Activated T-helper 9 cell treated with anti-CD3 and anti-CD28 coated beads, Interleukin-2, amount 50 U/mL, for 16 hours (primary cell): ENCODE data around the gene SLC6A7.
"Not testable (repeated sequence)": the region's sequence is repeated elsewhere in the genome, so short reads cannot be mapped to it uniquely, and the experiment has no call there.

ENCODE experiments used
- DNase-seq: peaks from one replicate; pipeline ENCODE4 v3.0.0-alpha.2; 2020; ENCODE audit warnings: low read depth

SLC6A7 gene

GRCh38 chr5:150219142-150219541, 29.3 kb downstream of the SLC6A7 start:
- DNase-seq = no peak

- no peak for DNase-seq
Measured at GRCh38 chr5:150219861-150220260, 30.0 kb downstream of the SLC6A7 start.

- no peak for DNase-seq
Measured at GRCh38 chr5:150221471-150221870, 31.6 kb downstream of the SLC6A7 start.

GRCh38 chr5:150222906-150223305, 33.0 kb downstream of the SLC6A7 start:
- DNase-seq = no peak

DNA sequence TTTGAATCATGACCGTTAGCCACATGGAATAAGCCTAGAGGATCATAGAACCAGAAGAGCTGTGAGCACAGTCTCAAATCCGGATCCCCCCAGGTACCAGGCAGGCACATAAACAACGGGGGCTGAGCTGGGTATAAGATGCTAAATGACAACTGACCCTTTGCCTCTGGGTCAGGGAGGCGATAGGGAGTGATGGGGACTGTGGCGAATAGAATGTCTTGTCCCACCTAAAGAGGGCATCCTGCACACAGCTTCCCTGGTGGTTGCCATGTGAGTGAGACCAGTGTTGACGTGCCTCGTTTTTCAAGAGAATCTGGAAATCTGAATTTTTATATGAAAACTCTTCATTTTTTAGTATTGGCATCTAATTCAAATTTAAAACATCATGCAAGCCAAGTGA, 33.6 kb downstream of the SLC6A7 start:
- no peak for DNase-seq

- DNase-seq = no peak
Measured at GRCh38 chr5:150224483-150225027, 34.7 kb downstream of the SLC6A7 start.

DNA sequence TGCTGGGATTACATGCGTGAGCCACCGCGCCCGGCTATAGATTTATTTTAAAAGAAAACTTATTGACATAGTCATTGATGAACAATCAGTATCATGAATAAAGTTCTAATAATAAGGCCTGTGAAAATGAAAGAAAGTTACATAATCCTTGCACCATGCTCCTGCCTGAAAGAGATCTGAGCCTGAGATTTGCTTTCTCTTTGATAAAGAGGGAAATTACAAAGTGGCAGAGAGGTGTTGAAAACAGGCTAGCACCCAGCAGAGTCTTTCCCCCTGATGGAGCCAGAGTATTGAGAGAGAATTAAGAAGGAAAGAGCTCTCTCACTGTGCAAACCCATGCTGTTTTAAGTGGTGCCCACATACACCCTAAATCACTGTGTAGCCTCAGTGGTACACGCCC, 37.2 kb downstream of the SLC6A7 start:
- DNase-seq = no peak

DNA sequence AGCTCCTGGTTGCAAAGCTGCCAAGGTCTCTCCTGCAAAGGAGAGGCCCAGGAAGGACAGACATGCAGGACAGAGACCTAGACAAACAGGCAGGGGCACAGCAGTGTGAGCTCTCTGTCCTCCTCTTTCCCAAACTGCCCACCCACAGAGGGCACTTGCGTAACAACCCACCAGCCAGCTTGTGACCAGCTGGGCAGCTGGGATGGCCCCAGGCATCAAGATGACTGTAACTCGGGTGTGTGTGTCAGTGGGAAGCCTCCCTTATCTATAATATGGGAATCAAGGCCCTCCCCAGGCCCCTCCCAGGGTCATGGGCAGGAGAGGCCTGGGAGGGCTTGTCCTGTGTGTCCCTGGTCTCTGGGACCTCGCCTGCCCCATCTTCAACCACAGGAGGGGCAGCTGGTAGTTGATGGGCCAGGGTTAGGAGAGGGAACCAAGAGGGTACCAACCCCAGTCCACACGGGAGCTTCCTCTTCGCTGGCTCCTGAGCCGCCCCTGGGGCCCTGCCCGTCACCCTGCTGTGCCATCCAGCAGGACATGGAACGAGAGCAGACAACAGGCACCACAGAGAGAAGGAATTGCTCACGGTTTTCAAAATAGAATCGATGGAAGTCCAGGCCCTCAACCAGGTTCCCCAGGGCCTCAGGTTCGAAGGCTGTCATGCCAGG, 37.9 kb downstream of the SLC6A7 start:
- DNase-seq = no peak

- DNase-seq = no peak
Measured at GRCh38 chr5:150229571-150229970, 39.7 kb downstream of the SLC6A7 start.

DNA sequence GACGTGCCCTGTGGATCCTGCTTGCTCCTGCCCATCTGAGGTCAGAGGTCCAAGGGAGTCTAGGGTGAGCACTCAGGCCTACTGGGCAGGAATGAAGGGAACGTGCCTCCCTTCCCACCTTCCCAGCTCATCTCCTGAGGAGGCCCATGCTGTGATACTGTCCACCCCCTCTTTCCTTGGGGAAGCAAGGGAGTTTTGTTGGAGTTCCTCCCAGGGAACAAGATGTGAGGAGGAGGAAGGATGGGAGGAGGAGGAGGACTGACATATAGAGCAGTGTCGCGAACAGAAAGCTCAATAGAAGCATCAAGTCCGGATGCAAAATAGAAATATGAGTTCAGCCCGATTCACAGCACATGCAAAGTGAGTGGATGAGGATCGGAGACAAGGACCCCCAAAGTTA, 41.0 kb downstream of the SLC6A7 start:
- DNase-seq = no peak

DNA sequence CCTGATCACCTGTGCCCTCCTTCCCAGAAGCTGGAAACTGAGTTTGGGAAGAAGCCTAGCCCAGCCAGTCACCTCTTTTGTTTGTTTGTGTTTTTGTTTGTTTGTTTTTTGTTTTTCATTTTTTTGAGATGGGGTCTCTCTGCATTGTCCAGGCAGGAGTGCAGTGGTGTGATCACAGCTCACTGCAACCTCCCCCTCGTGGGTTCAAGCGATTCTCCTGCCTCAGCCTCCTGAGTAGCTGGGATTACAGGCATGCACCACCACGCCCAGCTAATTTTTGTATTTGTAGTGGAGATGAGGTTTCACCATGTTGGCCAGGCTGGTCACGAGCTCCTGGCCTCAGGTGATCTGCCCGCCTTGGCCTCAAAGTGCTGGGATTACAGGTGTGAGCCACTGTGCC, 43.8 kb downstream of the SLC6A7 start:
- not testable (repeated sequence) for DNase-seq

- DNase-seq = no peak
Measured at GRCh38 chr5:150234576-150235499, 45.0 kb downstream of the SLC6A7 start.

GRCh38 chr5:150235500-150235854, 45.6 kb downstream of the SLC6A7 start:
- no peak for DNase-seq

GRCh38 chr5:150236313-150236712, 46.5 kb downstream of the SLC6A7 start:
- no peak for DNase-seq

DNA sequence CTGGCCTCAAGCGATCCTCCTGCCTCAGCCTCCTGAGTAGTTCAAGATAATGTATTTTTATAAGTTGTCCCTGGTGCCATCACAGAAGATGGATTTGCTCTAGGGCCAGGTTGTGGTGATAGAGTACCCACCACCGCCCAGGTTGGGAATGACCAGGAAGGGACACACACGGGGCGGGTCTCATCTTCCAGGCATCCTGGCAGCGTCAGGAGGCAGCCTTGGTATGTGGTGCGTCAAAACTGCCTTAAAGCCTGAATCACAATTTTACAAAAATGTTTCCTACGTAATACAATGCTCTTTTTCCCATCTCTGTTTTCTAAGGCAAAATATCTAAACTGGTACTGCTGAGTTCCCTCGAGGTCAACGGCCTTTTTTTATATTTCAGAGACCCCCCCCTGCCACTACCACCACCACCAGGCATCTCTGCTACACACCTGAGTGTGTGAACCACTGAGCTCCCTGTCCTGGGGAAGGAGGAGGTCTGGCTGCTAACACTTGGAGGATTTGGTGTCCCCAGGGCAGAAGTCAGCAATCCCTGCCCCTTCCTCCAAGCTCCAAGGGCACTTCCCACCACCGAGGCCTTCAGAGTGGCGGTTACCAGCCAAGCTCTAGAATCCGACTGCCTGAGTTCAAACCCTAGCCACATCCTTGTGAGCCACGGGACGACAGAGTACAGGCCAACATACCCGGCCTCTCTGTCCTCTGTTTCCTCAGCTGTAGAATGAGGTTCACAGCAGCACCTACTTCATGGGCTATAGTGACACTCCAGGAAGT, 47.3 kb downstream of the SLC6A7 start:
- DNase-seq = no peak

- DNase-seq = no peak
Measured at GRCh38 chr5:150238646-150239045, 48.8 kb downstream of the SLC6A7 start.

GRCh38 chr5:150239099-150239793, 49.4 kb downstream of the SLC6A7 start:
- DNase-seq = no peak

GRCh38 chr5:150239794-150240122, 49.9 kb downstream of the SLC6A7 start:
- DNase-seq = no peak

- DNase-seq = no peak
Measured at GRCh38 chr5:150241298-150242160, 51.7 kb downstream of the SLC6A7 start.

GRCh38 chr5:150242251-150242894, 52.5 kb downstream of the SLC6A7 start:
- no peak for DNase-seq
